ENCODE measurements around the gene GLRX3. TPM values are rescaled to one million over a fixed set of nuclear protein-coding genes. Genes with fewer than 3 reads are reported as not detected.

Gene GLRX3
- total and polyA plus RNA-seq, 2 of the 13 experiments (the other 11 are each of a cell fraction or from before 2014, with no cell fraction given): 91.4 to 135 TPM

GRCh38 chr10:130190055-130190736, 54.0 kb downstream of the GLRX3 start (continued):
- TF ChIP-seq ZNF512 (CRISPR knock-in tag; IDR thresholded peaks at IDR 0.05) (no peak), TARDBP (CRISPR knock-in tag; IDR thresholded peaks at IDR 0.05) (no peak), NCOA5 (CRISPR knock-in tag; IDR thresholded peaks at IDR 0.05) (no peak), FLYWCH1 (CRISPR knock-in tag; IDR thresholded peaks at IDR 0.05) (no peak), NR2F6 (IDR thresholded peaks at IDR 0.05) (no peak), NR2F6 (CRISPR knock-in tag; IDR thresholded peaks at IDR 0.05) (no peak; the same call in 1 of the 2 replicates), LRRFIP1 (CRISPR knock-in tag; conservative IDR thresholded peaks at IDR 0.05) (no peak), ELF1 (CRISPR knock-in tag; IDR thresholded peaks at IDR 0.05) (no peak), ZNF784 (CRISPR knock-in tag; IDR thresholded peaks at IDR 0.05; ENCODE audit: borderline replicate concordance) (peak; percentile 83; the same call in 1 of the 2 replicates), POLR2AphosphoS5 (IDR thresholded peaks at IDR 0.05; ENCODE audit: low read depth, low read length) (no peak), TERF1 (CRISPR knock-in tag; IDR thresholded peaks at IDR 0.05) (no peak), ZNF672 (CRISPR knock-in tag; IDR thresholded peaks at IDR 0.05) (0 out of 2 replicates have a peak, but pooled peaks have one; percentile 81), ZNF550 (CRISPR knock-in tag; IDR thresholded peaks at IDR 0.05; ENCODE audit: borderline replicate concordance) (no peak), KDM5B (CRISPR knock-in tag; IDR thresholded peaks at IDR 0.05; ENCODE audit: borderline replicate concordance) (peak; percentile 65; the same call in 1 of the 2 replicates), ZNF563 (CRISPR knock-in tag; IDR thresholded peaks at IDR 0.05) (no peak), ZNF3 (CRISPR knock-in tag; IDR thresholded peaks at IDR 0.05) (no peak), ZSCAN31 (CRISPR knock-in tag; IDR thresholded peaks at IDR 0.05; ENCODE audit: low read depth) (peak; percentile 81; the same call in 1 of the 2 replicates), ZNF292 (CRISPR knock-in tag; IDR thresholded peaks at IDR 0.05; ENCODE audit: borderline replicate concordance, low read depth) (no peak), ZNF775 (CRISPR knock-in tag; IDR thresholded peaks at IDR 0.05; ENCODE audit: borderline replicate concordance) (no peak), FOXO4 (CRISPR knock-in tag; conservative IDR thresholded peaks at IDR 0.05) (no peak), NFIB (CRISPR knock-in tag; IDR thresholded peaks at IDR 0.05; ENCODE audit: borderline replicate concordance) (no peak), NONO (IDR thresholded peaks at IDR 0.05) (no peak), NONO (CRISPR knock-in tag; conservative IDR thresholded peaks at IDR 0.05) (peak; percentile 99), EEA1 (CRISPR knock-in tag; IDR thresholded peaks at IDR 0.05; ENCODE audit: borderline replicate concordance) (peak; percentile 66; the same call in 1 of the 2 replicates)

All from HepG2 (cell line).